Esophagus muscularis mucosa (tissue), 4 donors: ENCODE results near the gene OR6C65. TPM values are rescaled to one million over a fixed set of nuclear protein-coding genes. Genes with fewer than 3 reads are reported as not detected.
A peak's percentile ranks its signal among the peaks of the same experiment; 100 is the strongest.
"Not testable (repeated sequence)": the region's sequence is repeated elsewhere in the genome, so short reads cannot be mapped to it uniquely, and the experiment has no call there.

Experiments used
- DNase-seq: peaks from one replicate; pipeline ENCODE4 v3.0.0-alpha.2; 2017; ENCODE audit errors: extremely low spot score
- H3K27ac ChIP-seq, 4 donors: fragments of 200-600 bp; sonication (generic); replicated peaks in 1 of 4; 1 replicate in 3 of 4; 2 replicates in 1 of 4; pipeline ENCODE4 v1.5.1; 2016 to 2019; ENCODE audit warnings: mild to moderate bottlenecking in 1 of 4
- H3K27me3 ChIP-seq, 4 donors: fragments of 200-600 bp; sonication (generic); one replicate each; pipeline versions ENCODE4 v1.5.1 to v1.6.0; 2016 to 2019
- H3K36me3 ChIP-seq, 4 donors: fragments of 200-600 bp; sonication (generic); one replicate each; pipeline ENCODE4 v1.5.1; 2016 to 2019
- H3K4me1 ChIP-seq, 4 donors: fragments of 200-600 bp; sonication (generic); one replicate each; pipeline ENCODE4 v1.5.1; 2016 to 2019
- H3K4me3 ChIP-seq, 4 donors: fragments of 200-600 bp; sonication (generic); 1 replicate in 2 of 4; 2 replicates in 2 of 4; pipeline ENCODE4 v1.5.1; 2016 to 2019; ENCODE audit warnings: mild to moderate bottlenecking in 4 of 4, moderate library complexity in 1 of 4
- H3K9me3 ChIP-seq, 4 donors: fragments of 200-600 bp; sonication (generic); 1 replicate in 3 of 4; 2 replicates in 1 of 4; pipeline ENCODE4 v1.5.1; 2016 to 2019
- CTCF ChIP-seq, 3 experiments: fragments of 200-600 bp in 2 of 3; fragments of 450-650 bp in 1 of 3; sonication (generic) in 2 of 3; IDR thresholded peaks; one replicate each; pipeline ENCODE4 v1.5.1; 2017 to 2019; ENCODE audit warnings: antibody characterized with exemption in 3 of 3, mild to moderate bottlenecking in 2 of 3, moderate library complexity in 1 of 3
- EP300 ChIP-seq: sonication (generic); formaldehyde crosslinking; IDR thresholded peaks from one replicate; pipeline ENCODE4 v1.6.1; 2017; ENCODE audit warnings: antibody characterized with exemption
- POLR2A ChIP-seq: fragments of 450-650 bp; IDR thresholded peaks from one replicate; pipeline ENCODE4 v1.6.1; 2017; ENCODE audit warnings: antibody characterized with exemption, moderate library complexity, mild to moderate bottlenecking, low read depth
- POLR2AphosphoS5 ChIP-seq, 2 donors: sonication (generic); formaldehyde crosslinking; IDR thresholded peaks; one replicate each; pipeline ENCODE4 v1.6.1; 2017; ENCODE audit warnings: antibody characterized with exemption in 2 of 2
- WGBS: methylation state at CpG from one replicate; pipeline ENCODE4 v1.1.5; 2018; 5-methylcytosine and 5-hydroxymethylcytosine counted together
- intact Hi-C: fragments of 100-400 bp; cut with DNase I; formaldehyde crosslinking; loops from one replicate; pipeline ENCODE4 v1.15.1; 2023
- total RNA-seq, 4 donors: library from RNA; depleted of rRNA; stranded (reverse); fragments of >200 nt; gene quantifications; one replicate each; pipeline versions ENCODE4 v1.1.0 to v1.2.1, GENCODE V29; 2016

OR6C65 gene
- total RNA-seq, 4 donors from 2014 or later, result not detected

GRCh38 chr12:55385891-55386290, 14.4 kb upstream of the OR6C65 start:
- no peak for DNase-seq
- intact Hi-C loops, result no loop called here

DNA sequence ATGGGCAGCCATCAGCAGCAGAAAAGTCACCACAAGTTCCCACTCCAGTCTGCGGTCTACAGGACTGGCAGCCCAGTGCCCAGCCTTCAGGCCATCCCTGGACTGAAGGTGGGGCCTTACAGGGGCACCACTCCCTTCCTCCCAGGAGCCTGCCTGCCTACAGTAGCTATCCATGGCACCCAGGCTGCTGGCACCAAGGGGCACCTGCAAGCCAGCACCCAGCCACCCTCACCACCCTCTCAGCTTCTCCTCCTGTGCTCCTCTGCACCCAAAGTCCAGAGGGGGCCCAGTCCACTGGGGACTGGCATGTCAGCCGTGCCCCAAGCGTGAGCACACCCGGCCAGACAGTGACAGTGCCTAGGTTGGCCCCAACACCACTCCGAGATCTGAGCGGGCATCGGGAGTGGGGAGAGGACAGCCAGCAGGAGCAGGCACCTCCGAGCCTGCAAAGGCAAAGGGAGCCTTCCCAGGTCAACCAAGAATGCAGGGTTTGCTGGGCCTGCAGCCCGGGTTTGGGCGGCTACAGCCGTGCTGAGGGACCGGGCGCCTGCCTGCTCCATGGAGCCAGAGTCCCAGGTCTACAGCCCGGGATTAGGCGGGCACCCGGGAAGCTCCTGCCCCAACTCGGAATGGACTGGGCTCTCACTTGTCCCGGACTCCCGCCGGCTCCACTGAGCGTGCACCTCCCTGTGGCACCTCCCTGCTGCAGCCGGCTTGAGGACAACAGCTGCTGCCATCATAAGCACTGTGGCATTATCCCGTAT, 8.1 kb upstream of the OR6C65 start:
- H3K4me1 ChIP-seq, result no peaks in the 10 kb centered on the region
- no peaks in the 10 kb centered on the region for H3K9me3 ChIP-seq
- H3K36me3 ChIP-seq, result no peaks in the 10 kb centered on the region
- H3K4me3 ChIP-seq, result no peak overlapping the region
- WGBS, result 78% methylated on average over 12 of the region's 23 CpGs
- H3K27ac ChIP-seq, result no peak overlapping the region
- no peak for DNase-seq
- intact Hi-C loops, result no loop called here
- no peaks in the 10 kb centered on the region for H3K27me3 ChIP-seq
- TF ChIP-seq EP300 (no peak), POLR2A (no peak), CTCF (IDR thresholded peaks at IDR 0.05) (no peak), POLR2AphosphoS5 (IDR thresholded peaks at IDR 0.05) (no peak)

More at GRCh38 chr12:55385891-55386290, 14.4 kb upstream of the OR6C65 start:
- no peaks in the 10 kb centered on the region for H3K4me1 ChIP-seq
- H3K4me3 ChIP-seq, result no peak overlapping the region
- no peak overlapping the region for H3K27ac ChIP-seq
- TF ChIP-seq CTCF (IDR thresholded peaks at IDR 0.05), result no peak
- no peak for TF ChIP-seq EP300
- no peaks in the 10 kb centered on the region for H3K27me3 ChIP-seq
- H3K36me3 ChIP-seq, result no peaks in the 10 kb centered on the region
- no peaks in the 10 kb centered on the region for H3K9me3 ChIP-seq

GRCh38 chr12:55396326-55396725, 4.0 kb upstream of the OR6C65 start:
- H3K4me3 ChIP-seq, result no peak overlapping the region
- no peaks in the 10 kb centered on the region for H3K36me3 ChIP-seq
- no peak for TF ChIP-seq CTCF (IDR thresholded peaks at IDR 0.05)
- no peak for TF ChIP-seq POLR2AphosphoS5 (IDR thresholded peaks at IDR 0.05)
- TF ChIP-seq EP300, result no peak
- no peak for TF ChIP-seq POLR2A
- no peaks in the 10 kb centered on the region for H3K27me3 ChIP-seq
- intact Hi-C loops, result no loop called here
- H3K27ac ChIP-seq, result no peak overlapping the region
- H3K4me1 ChIP-seq, result no peaks in the 10 kb centered on the region
- DNase-seq, result no peak
- no peaks in the 10 kb centered on the region for H3K9me3 ChIP-seq
- 54% methylated on average over 1 of the region's 1 CpG for WGBS

GRCh38 chr12:55407866-55408265, 7.5 kb downstream of the OR6C65 start:
- no peaks in the 10 kb centered on the region for H3K36me3 ChIP-seq
- no peak overlapping the region for H3K4me3 ChIP-seq
- intact Hi-C loops, result no loop called here
- H3K9me3 ChIP-seq, result peaks cover 0 to 13% (median 3%) of the 10 kb centered on the region in 4 donors
- no peak overlapping the region for H3K27ac ChIP-seq
- 61% methylated on average over 1 of the region's 1 CpG for WGBS
- no peaks in the 10 kb centered on the region for H3K27me3 ChIP-seq
- H3K4me1 ChIP-seq, result no peaks in the 10 kb centered on the region
- no peak for DNase-seq
- TF ChIP-seq EP300 (no peak), POLR2AphosphoS5 (IDR thresholded peaks at IDR 0.05) (no peak), POLR2A (no peak), CTCF (IDR thresholded peaks at IDR 0.05) (no peak)

DNA sequence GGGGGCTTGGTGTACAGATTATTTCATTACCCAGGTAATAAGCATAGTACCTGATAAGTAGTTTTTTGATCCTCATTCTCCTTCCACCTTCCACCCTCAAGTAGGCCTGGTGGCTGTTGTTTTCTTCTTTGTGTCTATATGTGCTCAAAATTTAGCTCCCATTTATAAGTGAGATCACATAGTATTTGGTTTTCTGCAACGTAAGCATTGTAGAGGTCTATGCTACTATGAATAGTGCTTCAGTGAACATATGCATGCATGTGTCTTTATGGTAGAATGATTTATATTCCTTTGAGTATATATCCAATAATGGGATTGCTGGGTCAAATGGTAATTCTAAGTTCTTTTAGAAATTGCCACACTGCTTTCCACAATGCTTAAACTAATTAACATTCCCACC, 8.8 kb downstream of the OR6C65 start:
- 96% methylated on average over 1 of the region's 1 CpG for WGBS
- DNase-seq, H3K27ac ChIP-seq, H3K4me3 ChIP-seq, H3K36me3 ChIP-seq, intact Hi-C loops, H3K4me1 ChIP-seq, H3K27me3 ChIP-seq: not testable (repeated sequence)
- peaks cover 0 to 13% (median 3%) of the 10 kb centered on the region in 4 donors for H3K9me3 ChIP-seq

GRCh38 chr12:55412138-55412537, 11.8 kb downstream of the OR6C65 start:
- H3K4me1 ChIP-seq, H3K27me3 ChIP-seq, H3K4me3 ChIP-seq, DNase-seq, H3K27ac ChIP-seq, intact Hi-C loops, H3K36me3 ChIP-seq: not testable (repeated sequence)
- peaks cover 0 to 13% (median 2%) of the 10 kb centered on the region in 4 donors for H3K9me3 ChIP-seq
- WGBS, result 96% methylated on average over 15 of the region's 15 CpGs

DNA sequence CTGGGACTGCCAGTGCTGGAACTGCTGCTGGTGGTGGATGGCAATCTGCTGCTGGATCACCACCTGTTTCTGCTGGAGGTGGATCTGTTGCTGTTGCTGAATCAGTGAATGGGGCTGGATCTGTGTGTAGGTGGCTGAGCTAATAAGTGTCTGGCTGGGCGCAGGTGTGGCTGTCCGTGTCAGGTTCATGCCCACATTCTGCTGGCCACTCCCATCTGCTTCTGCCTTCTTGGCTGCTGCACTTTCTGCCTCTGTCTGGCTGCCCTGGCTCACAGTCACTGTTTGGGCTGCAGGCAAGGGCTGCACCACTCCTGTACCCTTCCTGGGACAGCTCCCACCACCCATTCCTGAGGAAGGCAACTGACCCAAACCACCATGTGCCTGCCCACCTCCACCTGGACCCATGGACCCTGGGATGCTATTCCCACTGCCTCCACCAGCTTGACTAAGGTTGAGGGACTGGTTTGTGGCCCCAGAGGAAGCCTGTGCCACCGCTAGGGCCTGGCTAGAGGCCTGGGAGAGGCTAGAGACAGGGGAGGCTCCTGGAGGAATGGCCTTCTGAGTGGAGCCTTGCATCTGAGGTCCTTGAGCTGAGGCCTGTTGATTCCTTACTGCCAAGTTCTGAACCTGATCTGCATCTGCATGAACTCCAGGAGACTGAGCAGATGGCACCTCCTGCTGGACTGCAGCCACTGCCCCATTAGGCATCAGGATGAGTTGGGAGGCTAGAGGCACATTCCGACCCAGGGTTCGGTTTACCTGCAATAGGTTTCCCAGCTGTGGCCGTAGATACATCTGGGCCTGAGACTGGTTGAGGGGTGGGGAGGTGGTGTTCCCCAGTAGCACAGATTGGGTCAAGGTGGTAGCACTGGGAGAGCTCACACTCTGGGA, 13.4 kb downstream of the OR6C65 start:
- intact Hi-C loops, H3K4me3 ChIP-seq, H3K9me3 ChIP-seq, H3K27ac ChIP-seq, DNase-seq, H3K27me3 ChIP-seq, H3K36me3 ChIP-seq, H3K4me1 ChIP-seq: not testable (repeated sequence)
- WGBS, result 95% methylated on average over 4 of the region's 6 CpGs

DNA sequence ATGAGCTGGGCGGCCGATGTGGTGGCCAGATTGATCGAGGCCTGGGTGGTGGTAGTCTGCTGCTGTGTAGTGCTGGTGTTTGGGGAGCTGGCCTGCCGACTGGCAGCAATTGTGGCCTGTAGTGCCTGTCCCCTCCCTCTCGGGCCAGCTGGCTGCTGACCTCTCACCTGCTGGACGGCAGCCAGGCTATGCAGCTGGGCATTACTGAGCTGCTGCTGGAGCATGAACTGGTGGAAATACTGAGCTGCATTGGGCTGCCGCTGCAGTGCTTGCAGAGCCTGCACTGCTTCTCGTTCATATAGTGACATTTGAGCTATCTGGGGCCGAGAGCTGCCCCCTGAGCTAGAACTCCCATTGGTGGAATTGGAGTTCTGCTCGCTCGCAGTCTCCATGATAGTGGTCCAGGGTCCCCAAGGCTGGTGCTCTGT, 14.1 kb downstream of the OR6C65 start:
- not testable (repeated sequence) for DNase-seq, H3K4me1 ChIP-seq
- 96% methylated on average over 3 of the region's 11 CpGs for WGBS

More for the DNA sequence above, 14.1 kb downstream of the OR6C65 start:
- H3K9me3 ChIP-seq, H3K27me3 ChIP-seq, intact Hi-C loops, H3K27ac ChIP-seq, H3K36me3 ChIP-seq: not testable (repeated sequence)
- peak overlapping the region in 1 of 4 donors; percentile 20 for H3K4me3 ChIP-seq
